DOHH2 (cell line): ENCODE measurements around the gene VPS52.

Experiments
- H3F3A ChIP-seq: fragments of 200-600 bp; sonication (generic), shearing (Covaris generic); 2 replicates; pipeline ENCODE4 v1.6.0; 2016; ENCODE audit warnings: antibody characterized with exemption, mild to moderate bottlenecking; ENCODE audit not compliant: control insufficient read depth, insufficient read depth
- H3K27ac ChIP-seq: fragments of 200-600 bp; sonication (generic); 2 replicates; pipeline ENCODE4 v1.5.1; 2014; ENCODE audit warnings: low read depth, mild to moderate bottlenecking, low read length, moderate library complexity
- H3K27me3 ChIP-seq: fragments of 200-600 bp; sonication (generic); 2 replicates; pipeline ENCODE4 v1.6.1; 2014; ENCODE audit warnings: mild to moderate bottlenecking, low read length, mixed read lengths; ENCODE audit not compliant: control insufficient read depth
- H3K36me3 ChIP-seq: fragments of 200-600 bp; sonication (generic); 2 replicates; pipeline ENCODE4 v1.6.1; 2014; ENCODE audit warnings: mild to moderate bottlenecking, low read length, moderate library complexity, mixed read lengths; ENCODE audit not compliant: control insufficient read depth
- H3K4me1 ChIP-seq: fragments of 200-600 bp; sonication (generic); 2 replicates; pipeline ENCODE4 v1.6.1; 2014; ENCODE audit warnings: mild to moderate bottlenecking, low read length, mixed read lengths; ENCODE audit not compliant: control insufficient read depth
- H3K4me2 ChIP-seq: fragments of 200-600 bp; sonication (generic); 2 replicates; pipeline ENCODE4 v1.6.0; 2014; ENCODE audit warnings: mild to moderate bottlenecking, low read length, moderate library complexity
- H3K4me3 ChIP-seq: fragments of 200-600 bp; sonication (generic); 2 replicates; pipeline ENCODE4 v1.5.1; 2014; ENCODE audit warnings: mild to moderate bottlenecking, low read length, mixed read lengths
- H3K79me2 ChIP-seq: fragments of 200-600 bp; sonication (generic); 2 replicates; pipeline ENCODE4 v1.6.1; 2014; ENCODE audit warnings: mild to moderate bottlenecking, low read length, mixed read lengths; ENCODE audit not compliant: control insufficient read depth
- H3K9me2 ChIP-seq: fragments of 200-600 bp; sonication (generic); replicated peaks from 2 replicates; pipeline ENCODE4 v1.6.1; 2014; ENCODE audit warnings: mild to moderate bottlenecking, low read length, mixed read lengths; ENCODE audit not compliant: control insufficient read depth
- H3K9me3 ChIP-seq: fragments of 200-600 bp; sonication (generic); 2 replicates; pipeline ENCODE4 v1.6.1; 2014; ENCODE audit warnings: antibody characterized with exemption, low read length, mixed read lengths; ENCODE audit not compliant: control insufficient read depth, insufficient read depth
- H4K20me1 ChIP-seq: fragments of 200-600 bp; sonication (generic); 2 replicates; pipeline ENCODE4 v1.6.0; 2014; ENCODE audit warnings: low read depth, mild to moderate bottlenecking, antibody characterized with exemption, low read length, moderate library complexity; ENCODE audit not compliant: control insufficient read depth, insufficient read depth
- CTCF ChIP-seq: fragments of 200-600 bp; sonication (generic); IDR thresholded peaks from one replicate; pipeline ENCODE4 v1.5.1; 2014; ENCODE audit warnings: antibody characterized with exemption, mild to moderate bottlenecking, low read depth, low read length; ENCODE audit not compliant: poor library complexity, severe bottlenecking
- EZH2phosphoT487 ChIP-seq: fragments of 200-600 bp; sonication (generic); IDR thresholded peaks from 2 replicates; pipeline ENCODE4 v1.6.1; 2017; ENCODE audit warnings: borderline replicate concordance, mild to moderate bottlenecking, antibody characterized with exemption, low read length, moderate library complexity, mixed read lengths

The VPS52 gene

GRCh38 chr6:33241968-33242367 is 29.7 kb downstream of the VPS52 start:
- TF ChIP-seq EZH2phosphoT487: no peak
- TF ChIP-seq CTCF: no peak
- Histone ChIP-seq H3F3A (0 out of 2 replicates have a peak, but pooled peaks cover 2% of the 10 kb centered on the region), H3K27ac (no peak overlapping the region), H3K4me3 (no peak overlapping the region), H3K9me2 (no peaks in the 10 kb centered on the region), H3K4me2 (no peak overlapping the region), H3K27me3 (peaks cover 28% of the 10 kb centered on the region), H3K4me1 (no peaks in the 10 kb centered on the region), H3K79me2 (no peaks in the 10 kb centered on the region), H3K36me3 (no peaks in the 10 kb centered on the region), H3K9me3 (no peaks in the 10 kb centered on the region), H4K20me1 (no peaks in the 10 kb centered on the region)

- H3K27me3 ChIP-seq: peaks cover 42% of the 10 kb centered on the region
These were observed 33.9 kb downstream of the VPS52 start for GRCh38 chr6:33237741-33238140.

GRCh38 chr6:33236852-33237251 is 34.8 kb downstream of the VPS52 start:
- Histone ChIP-seq H3K9me2 (no peaks in the 10 kb centered on the region), H3K4me1 (no peaks in the 10 kb centered on the region), H3K9me3 (no peaks in the 10 kb centered on the region), H3K4me2 (no peak overlapping the region), H3K79me2 (no peaks in the 10 kb centered on the region), H3K36me3 (no peaks in the 10 kb centered on the region), H4K20me1 (no peaks in the 10 kb centered on the region), H3K4me3 (no peak overlapping the region), H3K27me3 (peaks cover 37% of the 10 kb centered on the region), H3F3A (no peaks in the 10 kb centered on the region), H3K27ac (no peak overlapping the region)
- no peak for TF ChIP-seq EZH2phosphoT487
- TF ChIP-seq CTCF: no peak

More at GRCh38 chr6:33237741-33238140, 33.9 kb downstream of the VPS52 start:
- Histone ChIP-seq H3K9me2 (no peaks in the 10 kb centered on the region), H4K20me1 (no peaks in the 10 kb centered on the region), H3K4me2 (no peak overlapping the region), H3K4me1 (no peaks in the 10 kb centered on the region), H3F3A (no peaks in the 10 kb centered on the region), H3K9me3 (no peaks in the 10 kb centered on the region), H3K27ac (no peak overlapping the region), H3K79me2 (no peaks in the 10 kb centered on the region), H3K4me3 (no peak overlapping the region), H3K36me3 (no peaks in the 10 kb centered on the region)
- TF ChIP-seq EZH2phosphoT487 (no peak), CTCF (no peak)
